ENCODE results near the gene ZNF750.

ZNF750 gene

DNA sequence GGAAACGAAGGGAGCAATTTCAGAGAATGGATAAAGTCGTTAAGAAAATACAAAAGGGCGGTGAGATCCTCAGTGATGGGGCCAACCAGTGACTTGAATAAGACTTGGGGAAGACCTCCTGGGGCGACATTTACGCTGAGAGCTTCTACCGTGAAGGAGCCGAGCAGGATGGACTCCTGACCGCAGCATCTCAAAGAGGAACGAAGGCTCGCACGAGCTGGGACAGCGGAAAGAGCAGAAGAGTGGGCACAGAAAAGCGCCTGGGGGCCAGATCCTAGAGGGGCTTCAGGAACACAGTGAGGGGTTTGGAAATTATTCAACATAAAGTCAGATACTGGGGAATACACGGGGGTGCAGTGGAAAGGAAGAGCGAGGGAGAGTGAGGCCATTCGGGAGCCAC is 17.5 kb downstream of the ZNF750 start:
- Histone ChIP-seq H3K79me2 (ENCODE audit: control insufficient read depth, insufficient read depth, low read length, poor library complexity) (no peaks in the 10 kb centered on the region), H3K23ac (ENCODE audit: low read length) (no peak overlapping the region), H3K4ac (ENCODE audit: low read depth, low read length) (no peak overlapping the region), H4K12ac (ENCODE audit: low read depth, low read length) (no peak overlapping the region), H3K9ac (ENCODE audit: low read length) (no peak overlapping the region), H3K27ac (ENCODE audit: low read depth, low read length) (no peak overlapping the region), H2BK120ac (ENCODE audit: insufficient read depth, low read length, poor library complexity) (no peak overlapping the region), H3K4me1 (ENCODE audit: control insufficient read depth in 1 of 2, insufficient read depth in 2 of 2, low read length in 2 of 2) (no peaks in the 10 kb centered on the region), H3K4me2 (ENCODE audit: low read length) (no peak overlapping the region), H2AK5ac (ENCODE audit: low read length) (no peak overlapping the region), H3K79me1 (ENCODE audit: low read length) (no peaks in the 10 kb centered on the region), H4K91ac (ENCODE audit: low read depth, low read length) (no peak overlapping the region), H3K4me3 (ENCODE audit: low read depth, low read length) (no peak overlapping the region), H3K14ac (ENCODE audit: low read length) (no peak overlapping the region), H3K27me3 (ENCODE audit: insufficient read depth, low read length) (no peaks in the 10 kb centered on the region), H3K18ac (ENCODE audit: low read length) (no peak overlapping the region), H4K8ac (ENCODE audit: low read depth, low read length) (no peak overlapping the region), H2AFZ (ENCODE audit: insufficient read depth, low read length, poor library complexity) (no peak overlapping the region), H3K36me3 (ENCODE audit: control insufficient read depth in 1 of 2, insufficient read depth in 2 of 2, low read length in 2 of 2) (peaks cover 2 to 9% of the 10 kb centered on the region in 2 experiments), H2BK12ac (ENCODE audit: low read length) (no peak overlapping the region), H2BK5ac (ENCODE audit: low read depth, low read length, poor library complexity) (no peak overlapping the region), H3K9me3 (ENCODE audit: insufficient read depth, low read depth, low read length) (peaks cover 6% of the 10 kb centered on the region)
- no CpG with 5 or more reads among the region's 16 CpGs for WGBS (ENCODE audit: extremely low coverage, insufficient coverage, insufficient read length)
- DNase-seq, result no peak

DNA sequence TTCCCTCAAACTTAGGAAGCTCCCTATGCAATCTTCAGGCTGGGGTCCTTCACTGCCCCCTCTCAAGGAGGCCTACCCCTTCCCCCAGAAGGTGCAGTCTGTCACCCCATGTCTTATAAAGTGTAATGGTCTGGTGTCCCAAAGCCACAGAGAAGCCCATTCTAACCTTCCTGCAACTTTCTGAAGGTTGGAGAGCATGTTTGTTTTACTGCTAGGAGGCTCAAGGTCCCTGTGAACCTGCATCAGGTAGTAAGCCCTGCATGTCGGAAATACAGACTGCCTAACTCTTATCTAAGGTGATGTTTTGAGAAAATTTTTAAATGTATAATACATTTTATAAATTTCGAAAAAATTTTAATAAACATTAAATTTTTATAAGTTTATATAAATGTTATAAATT is 18.3 kb downstream of the ZNF750 start:
- H3K4ac ChIP-seq (ENCODE audit: low read depth, low read length), result no peak overlapping the region
- no peak overlapping the region for H2BK12ac ChIP-seq (ENCODE audit: low read length)
- no peak overlapping the region for H3K9ac ChIP-seq (ENCODE audit: low read length)
- H2AK5ac ChIP-seq (ENCODE audit: low read length), result no peak overlapping the region
- H3K79me1 ChIP-seq (ENCODE audit: low read length), result no peaks in the 10 kb centered on the region
- H2AFZ ChIP-seq (ENCODE audit: insufficient read depth, low read length, poor library complexity), result no peak overlapping the region
- H3K27me3 ChIP-seq (ENCODE audit: insufficient read depth, low read length), result no peaks in the 10 kb centered on the region
- no peak overlapping the region for H3K27ac ChIP-seq (ENCODE audit: low read depth, low read length)
- H4K91ac ChIP-seq (ENCODE audit: low read depth, low read length), result no peak overlapping the region
- no peak overlapping the region for H2BK120ac ChIP-seq (ENCODE audit: insufficient read depth, low read length, poor library complexity)
- no peaks in the 10 kb centered on the region for H3K79me2 ChIP-seq (ENCODE audit: control insufficient read depth, insufficient read depth, low read length, poor library complexity)
- H3K36me3 ChIP-seq (ENCODE audit: control insufficient read depth in 1 of 2, insufficient read depth in 2 of 2, low read length in 2 of 2), result peaks cover 2 to 9% of the 10 kb centered on the region in 2 experiments
- H4K8ac ChIP-seq (ENCODE audit: low read depth, low read length), result no peak overlapping the region
- H3K9me3 ChIP-seq (ENCODE audit: insufficient read depth, low read depth, low read length), result peaks cover 6% of the 10 kb centered on the region
- no peaks in the 10 kb centered on the region for H3K4me1 ChIP-seq (ENCODE audit: control insufficient read depth in 1 of 2, insufficient read depth in 2 of 2, low read length in 2 of 2)
- H2BK5ac ChIP-seq (ENCODE audit: low read depth, low read length, poor library complexity), result no peak overlapping the region
- no peak overlapping the region for H4K12ac ChIP-seq (ENCODE audit: low read depth, low read length)
- no peak for DNase-seq
- H3K23ac ChIP-seq (ENCODE audit: low read length), result no peak overlapping the region
- H3K4me2 ChIP-seq (ENCODE audit: low read length), result no peak overlapping the region
- H3K18ac ChIP-seq (ENCODE audit: low read length), result no peak overlapping the region
- no peak overlapping the region for H3K4me3 ChIP-seq (ENCODE audit: low read depth, low read length)
- no peak overlapping the region for H3K14ac ChIP-seq (ENCODE audit: low read length)
- no CpG with 5 or more reads among the region's 2 CpGs for WGBS (ENCODE audit: extremely low coverage, insufficient coverage, insufficient read length)

GRCh38 chr17:82820278-82821251 is 19.3 kb downstream of the ZNF750 start:
- WGBS (ENCODE audit: extremely low coverage, insufficient coverage, insufficient read length), result no CpG with 5 or more reads among the region's 5 CpGs
- H3K4me3 ChIP-seq (ENCODE audit: low read depth, low read length), result no peak overlapping the region
- DNase-seq, result no peak

DNA sequence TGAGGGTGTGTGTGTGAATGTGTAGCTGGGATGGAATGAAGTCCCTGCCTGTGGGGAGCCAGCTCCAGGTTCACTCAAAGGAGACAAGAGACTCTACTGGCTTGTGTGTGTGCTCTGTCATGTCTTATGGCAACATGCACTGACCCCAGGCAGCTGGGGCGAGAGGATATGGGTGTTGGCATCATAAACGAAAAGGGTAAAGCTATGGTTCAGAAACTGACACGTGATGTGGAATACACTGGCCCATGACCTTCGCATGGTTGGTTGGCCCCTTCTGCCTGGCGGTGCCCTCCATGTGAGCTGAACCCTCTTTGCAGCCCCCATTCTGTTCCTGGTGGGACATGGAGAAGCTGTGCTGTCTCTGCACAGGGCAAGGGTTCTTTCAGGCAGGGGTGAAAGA is 21.9 kb downstream of the ZNF750 start:
- no peak for DNase-seq
- H2AFZ ChIP-seq (ENCODE audit: insufficient read depth, low read length, poor library complexity), result no peak overlapping the region
- H3K4me2 ChIP-seq (ENCODE audit: low read length), result no peak overlapping the region
- no peak overlapping the region for H3K4me3 ChIP-seq (ENCODE audit: low read depth, low read length)
- H3K79me1 ChIP-seq (ENCODE audit: low read length), result no peaks in the 10 kb centered on the region
- H4K91ac ChIP-seq (ENCODE audit: low read depth, low read length), result no peak overlapping the region
- H3K27me3 ChIP-seq (ENCODE audit: insufficient read depth, low read length), result no peaks in the 10 kb centered on the region
- WGBS (ENCODE audit: extremely low coverage, insufficient coverage, insufficient read length), result no CpG with 5 or more reads among the region's 5 CpGs
- H3K4me1 ChIP-seq (ENCODE audit: control insufficient read depth in 1 of 2, insufficient read depth in 2 of 2, low read length in 2 of 2), result no peaks in the 10 kb centered on the region
- no peak overlapping the region for H4K12ac ChIP-seq (ENCODE audit: low read depth, low read length)
- H2BK12ac ChIP-seq (ENCODE audit: low read length), result no peak overlapping the region
- H3K79me2 ChIP-seq (ENCODE audit: control insufficient read depth, insufficient read depth, low read length, poor library complexity), result no peaks in the 10 kb centered on the region
- H3K14ac ChIP-seq (ENCODE audit: low read length), result no peak overlapping the region
- H4K8ac ChIP-seq (ENCODE audit: low read depth, low read length), result no peak overlapping the region
- H2BK5ac ChIP-seq (ENCODE audit: low read depth, low read length, poor library complexity), result no peak overlapping the region
- H3K23ac ChIP-seq (ENCODE audit: low read length), result no peak overlapping the region
- H2BK120ac ChIP-seq (ENCODE audit: insufficient read depth, low read length, poor library complexity), result no peak overlapping the region
- H3K4ac ChIP-seq (ENCODE audit: low read depth, low read length), result no peak overlapping the region
- H3K18ac ChIP-seq (ENCODE audit: low read length), result no peak overlapping the region
- H2AK5ac ChIP-seq (ENCODE audit: low read length), result no peak overlapping the region
- peaks cover 6% of the 10 kb centered on the region for H3K9me3 ChIP-seq (ENCODE audit: insufficient read depth, low read depth, low read length)
- H3K9ac ChIP-seq (ENCODE audit: low read length), result no peak overlapping the region
- H3K27ac ChIP-seq (ENCODE audit: low read depth, low read length), result no peak overlapping the region
- H3K36me3 ChIP-seq (ENCODE audit: control insufficient read depth in 1 of 2, insufficient read depth in 2 of 2, low read length in 2 of 2), result peaks cover 4 to 11% of the 10 kb centered on the region in 2 experiments

More at GRCh38 chr17:82820278-82821251, 19.3 kb downstream of the ZNF750 start:
- Histone ChIP-seq H3K14ac (ENCODE audit: low read length) (no peak overlapping the region), H2BK12ac (ENCODE audit: low read length) (no peak overlapping the region), H3K36me3 (ENCODE audit: control insufficient read depth in 1 of 2, insufficient read depth in 2 of 2, low read length in 2 of 2) (peaks cover 2 to 9% of the 10 kb centered on the region in 2 experiments), H4K8ac (ENCODE audit: low read depth, low read length) (no peak overlapping the region), H3K23ac (ENCODE audit: low read length) (no peak overlapping the region), H2BK5ac (ENCODE audit: low read depth, low read length, poor library complexity) (no peak overlapping the region), H3K4ac (ENCODE audit: low read depth, low read length) (no peak overlapping the region), H2AK5ac (ENCODE audit: low read length) (no peak overlapping the region), H3K18ac (ENCODE audit: low read length) (no peak overlapping the region), H2AFZ (ENCODE audit: insufficient read depth, low read length, poor library complexity) (no peak overlapping the region), H4K12ac (ENCODE audit: low read depth, low read length) (no peak overlapping the region), H3K79me2 (ENCODE audit: control insufficient read depth, insufficient read depth, low read length, poor library complexity) (no peaks in the 10 kb centered on the region), H2BK120ac (ENCODE audit: insufficient read depth, low read length, poor library complexity) (no peak overlapping the region), H4K91ac (ENCODE audit: low read depth, low read length) (no peak overlapping the region), H3K4me1 (ENCODE audit: control insufficient read depth in 1 of 2, insufficient read depth in 2 of 2, low read length in 2 of 2) (no peaks in the 10 kb centered on the region), H3K4me2 (ENCODE audit: low read length) (no peak overlapping the region), H3K79me1 (ENCODE audit: low read length) (no peaks in the 10 kb centered on the region), H3K9me3 (ENCODE audit: insufficient read depth, low read depth, low read length) (peaks cover 6% of the 10 kb centered on the region), H3K27me3 (ENCODE audit: insufficient read depth, low read length) (no peaks in the 10 kb centered on the region), H3K9ac (ENCODE audit: low read length) (no peak overlapping the region), H3K27ac (ENCODE audit: low read depth, low read length) (no peak overlapping the region)
